ENCODE measurements around the gene ACBD5. TPM values are rescaled to one million over a fixed set of nuclear protein-coding genes. Genes with fewer than 3 reads are reported as not detected.
"Not testable (repeated sequence)": the region's sequence is repeated elsewhere in the genome, so short reads cannot be mapped to it uniquely, and the experiment has no call there.

The ACBD5 gene
- total RNA-seq, 1 donor from 2014 or later, result 8.7 TPM

DNA sequence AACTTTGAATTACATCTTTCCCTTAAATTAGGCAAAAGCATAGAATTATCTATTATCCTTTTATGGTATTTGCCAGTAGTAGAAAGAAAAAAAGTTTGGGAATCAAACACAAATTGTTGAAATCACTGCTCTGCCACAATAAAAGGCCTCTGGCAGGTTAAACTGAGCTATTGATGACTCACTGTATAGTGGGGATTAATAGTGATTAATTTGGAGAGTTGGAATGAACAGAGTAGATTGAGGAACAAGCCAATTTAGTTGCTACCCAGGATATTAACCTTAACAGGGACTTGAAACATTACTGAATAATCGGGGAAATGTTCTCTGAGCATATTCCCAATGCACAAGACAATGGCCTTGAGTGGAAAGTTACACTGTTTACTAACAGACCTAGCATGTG is 52.3 kb downstream of the ACBD5 start:
- no peak overlapping the region for H3K27ac ChIP-seq
- intact Hi-C loops (cut with DNase I), result no loop called here
- H3K9me3 ChIP-seq, result no peaks in the 10 kb centered on the region
- TF ChIP-seq, protein P1, sequence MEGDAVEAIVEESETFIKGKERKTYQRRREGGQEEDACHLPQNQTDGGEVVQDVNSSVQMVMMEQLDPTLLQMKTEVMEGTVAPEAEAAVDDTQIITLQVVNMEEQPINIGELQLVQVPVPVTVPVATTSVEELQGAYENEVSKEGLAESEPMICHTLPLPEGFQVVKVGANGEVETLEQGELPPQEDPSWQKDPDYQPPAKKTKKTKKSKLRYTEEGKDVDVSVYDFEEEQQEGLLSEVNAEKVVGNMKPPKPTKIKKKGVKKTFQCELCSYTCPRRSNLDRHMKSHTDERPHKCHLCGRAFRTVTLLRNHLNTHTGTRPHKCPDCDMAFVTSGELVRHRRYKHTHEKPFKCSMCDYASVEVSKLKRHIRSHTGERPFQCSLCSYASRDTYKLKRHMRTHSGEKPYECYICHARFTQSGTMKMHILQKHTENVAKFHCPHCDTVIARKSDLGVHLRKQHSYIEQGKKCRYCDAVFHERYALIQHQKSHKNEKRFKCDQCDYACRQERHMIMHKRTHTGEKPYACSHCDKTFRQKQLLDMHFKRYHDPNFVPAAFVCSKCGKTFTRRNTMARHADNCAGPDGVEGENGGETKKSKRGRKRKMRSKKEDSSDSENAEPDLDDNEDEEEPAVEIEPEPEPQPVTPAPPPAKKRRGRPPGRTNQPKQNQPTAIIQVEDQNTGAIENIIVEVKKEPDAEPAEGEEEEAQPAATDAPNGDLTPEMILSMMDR (IDR thresholded peaks at IDR 0.05), result no peak
- no peaks in the 10 kb centered on the region for H3K4me1 ChIP-seq
- DNase-seq (ENCODE audit: low spot score in 2 of 2), result no peak
- H3K36me3 ChIP-seq, result peaks cover 6 to 12% of the 10 kb centered on the region in 2 donors
- no peak overlapping the region for H3K4me3 ChIP-seq
- no peaks in the 10 kb centered on the region for H3K27me3 ChIP-seq

DNA sequence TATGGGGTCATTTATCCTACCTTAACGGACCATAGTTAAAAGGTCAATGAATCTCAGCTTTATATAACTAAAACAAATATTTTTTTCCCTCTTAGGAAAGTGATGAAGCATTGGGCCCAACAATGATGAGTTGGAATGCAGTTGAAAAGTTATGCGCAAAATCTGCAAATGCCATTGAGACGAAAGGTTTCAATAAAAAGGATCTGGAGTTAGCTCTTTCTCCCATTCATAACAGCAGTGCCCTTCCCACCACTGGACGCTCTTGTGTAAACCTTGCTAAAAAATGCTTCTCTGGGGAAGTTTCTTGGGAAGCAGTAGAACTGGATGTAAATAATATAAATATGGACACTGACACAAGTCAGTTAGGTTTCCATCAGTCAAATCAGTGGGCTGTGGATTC is 70.7 kb downstream of the ACBD5 start:
- Histone ChIP-seq H3K27ac (no peak overlapping the region), H3K4me1 (no peaks in the 10 kb centered on the region), H3K9me3 (no peaks in the 10 kb centered on the region), H3K4me3 (no peak overlapping the region), H3K36me3 (peaks cover 16 to 41% of the 10 kb centered on the region in 2 donors), H3K27me3 (no peaks in the 10 kb centered on the region)
- TF ChIP-seq, protein P1 (IDR thresholded peaks at IDR 0.05), result no peak
- intact Hi-C loops (cut with DNase I), result no loop called here
- no peak for DNase-seq (ENCODE audit: low spot score in 2 of 2)

DNA sequence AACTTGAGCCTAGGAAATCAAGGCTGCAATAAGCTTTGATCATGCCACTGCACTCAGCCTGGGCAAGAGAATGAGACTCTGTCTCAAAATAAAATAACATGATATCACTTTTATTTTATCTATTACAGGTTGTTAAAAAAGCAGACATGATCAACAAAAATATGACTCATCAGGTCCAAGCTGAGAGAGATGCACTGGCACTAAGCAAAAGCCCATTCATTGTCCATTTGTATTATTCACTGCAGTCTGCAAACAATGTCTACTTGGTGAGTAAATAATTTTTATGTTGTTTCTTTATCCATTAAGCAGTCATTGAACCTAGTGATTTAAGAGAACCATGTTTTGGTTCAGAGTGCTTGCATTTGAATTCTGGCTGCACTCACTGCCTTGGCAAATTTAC is 82.2 kb downstream of the ACBD5 start:
- Histone ChIP-seq H3K4me3 (no peak overlapping the region), H3K27ac (no peak overlapping the region), H3K36me3 (peaks cover 0 to 9% of the 10 kb centered on the region in 2 donors), H3K27me3 (no peaks in the 10 kb centered on the region), H3K9me3 (no peaks in the 10 kb centered on the region), H3K4me1 (peaks cover 0 to 9% of the 10 kb centered on the region in 2 donors)
- intact Hi-C loops (cut with DNase I), result no loop called here
- TF ChIP-seq, protein P1 (IDR thresholded peaks at IDR 0.05), result no peak
- no peak for DNase-seq (ENCODE audit: low spot score in 2 of 2)

DNA sequence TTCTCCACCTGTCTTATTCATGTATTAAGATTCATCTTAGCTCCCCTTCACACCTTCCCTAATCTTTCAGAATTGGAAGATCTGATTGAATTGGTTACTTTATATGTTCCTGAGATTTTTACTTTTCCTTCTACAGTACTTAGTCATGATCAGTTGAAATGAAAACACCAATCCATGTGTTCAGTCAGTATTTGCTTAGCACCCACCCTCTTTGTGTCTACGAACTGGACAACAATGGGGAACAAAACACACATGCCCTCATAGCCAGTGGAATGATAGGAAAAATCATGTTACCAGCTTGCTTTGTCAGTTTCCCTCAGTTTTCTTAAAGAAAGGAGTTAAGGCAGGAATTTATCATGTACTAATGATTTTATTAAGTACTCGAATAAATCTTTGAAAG is 83.4 kb downstream of the ACBD5 start:
- TF ChIP-seq, protein P1 (IDR thresholded peaks at IDR 0.05), result no peak
- no peak overlapping the region for H3K27ac ChIP-seq
- H3K9me3 ChIP-seq, result no peaks in the 10 kb centered on the region
- no peak for DNase-seq (ENCODE audit: low spot score in 2 of 2)
- H3K4me3 ChIP-seq, result no peak overlapping the region
- intact Hi-C loops (cut with DNase I), result no loop called here
- peaks cover 3 to 18% of the 10 kb centered on the region in 2 donors for H3K4me1 ChIP-seq
- peaks cover 0 to 9% of the 10 kb centered on the region in 2 donors for H3K36me3 ChIP-seq
- H3K27me3 ChIP-seq, result no peaks in the 10 kb centered on the region

DNA sequence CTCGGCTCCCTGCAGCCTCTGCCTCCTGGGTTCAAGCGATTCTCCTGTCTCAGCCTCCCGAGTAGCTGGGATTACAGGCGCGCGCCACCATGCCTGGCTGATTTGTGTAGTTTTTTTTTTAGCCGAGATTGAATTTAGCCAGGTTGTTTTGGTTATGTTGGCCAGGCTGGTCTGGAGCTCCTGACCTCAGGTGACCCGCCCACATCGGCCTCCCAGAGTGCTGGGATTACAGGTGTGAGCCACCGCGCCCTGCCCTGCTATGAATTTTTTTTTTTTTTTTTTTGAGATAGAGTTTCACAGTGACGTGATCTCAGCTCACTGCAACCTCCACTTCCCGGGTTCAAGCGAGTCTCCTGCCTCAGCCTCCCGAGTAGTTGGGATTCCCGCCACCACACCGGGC is 84.0 kb downstream of the ACBD5 start:
- H3K36me3 ChIP-seq; H3K9me3 ChIP-seq; H3K27me3 ChIP-seq; DNase-seq (ENCODE audit: low spot score in 2 of 2); intact Hi-C loops (cut with DNase I): not testable (repeated sequence)
- Histone ChIP-seq H3K27ac (peak overlapping the region; percentile 98 to 100), H3K4me1 (peaks cover 3 to 18% of the 10 kb centered on the region in 2 donors), H3K4me3 (peak overlapping the region; percentile 78 to 90)

DNA sequence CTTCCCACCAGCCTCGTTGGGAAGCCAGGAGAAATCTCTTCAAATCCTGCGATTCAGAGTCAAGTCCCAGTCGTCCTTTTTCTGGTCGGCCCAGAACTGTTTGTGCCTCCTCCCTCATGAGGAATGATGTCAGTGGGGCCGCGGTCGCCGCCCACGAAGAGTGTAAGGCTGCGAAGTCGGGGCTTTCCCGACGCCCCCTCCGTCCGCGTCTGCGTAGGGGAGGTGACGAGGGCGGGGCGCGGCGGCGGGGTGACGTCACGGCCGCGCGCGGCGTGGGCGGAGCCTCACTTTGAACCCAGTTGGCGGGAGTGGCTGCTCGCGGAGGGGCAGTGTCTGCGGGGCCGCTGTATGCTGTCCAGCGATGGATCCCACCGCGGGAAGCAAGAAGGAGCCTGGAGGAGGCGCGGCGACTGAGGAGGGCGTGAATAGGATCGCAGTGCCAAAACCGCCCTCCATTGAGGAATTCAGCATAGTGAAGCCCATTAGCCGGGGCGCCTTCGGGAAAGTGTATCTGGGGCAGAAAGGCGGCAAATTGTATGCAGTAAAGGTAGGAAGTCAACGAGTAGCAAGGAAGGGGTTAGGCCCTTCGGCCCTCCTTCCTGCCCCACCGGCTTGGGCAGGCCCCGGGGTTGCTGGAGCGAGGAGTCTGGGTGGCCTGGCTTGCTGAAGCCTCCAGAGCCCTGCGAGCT is 85.4 kb downstream of the ACBD5 start, which contains the start of gene MASTL:
TSS of gene MASTL (plus strand) at position 287 of the 689 bp plus-strand sequence. CDS start at position 362, 75 bp downstream.
- H3K27me3 ChIP-seq, result no peaks in the 10 kb centered on the region
- H3K4me3 ChIP-seq, result peak within 1 kb of the TSS; percentile 78 to 90
- TF ChIP-seq, protein P1 (IDR thresholded peaks at IDR 0.05), result no peak
- no peaks in the 10 kb centered on the region for H3K9me3 ChIP-seq
- peak within 1 kb of the TSS; percentile 98 to 100 for H3K27ac ChIP-seq
- no peaks in the 10 kb centered on the region for H3K36me3 ChIP-seq
- intact Hi-C loops (cut with DNase I), result loop anchor here (1.0 to 2.0 kb wide), 2 partner anchors 87 to 294 kb away; partner anchors contain the start of gene ABI1
- H3K4me1 ChIP-seq, result peaks cover 3 to 18% of the 10 kb centered on the region in 2 donors
- DNase-seq (ENCODE audit: low spot score in 2 of 2), result peak; percentile 79 to 98

All from ascending aorta (tissue), 2 donors.